K562 (cell line): ENCODE data around the gene ZCCHC8. TPM values are rescaled to one million over a fixed set of nuclear protein-coding genes. Genes with fewer than 3 reads are reported as not detected.
A peak's percentile ranks its signal among the peaks of the same experiment; 100 is the strongest.

Experiments
- ARID4B ChIP-seq: sonication (generic); formaldehyde crosslinking; IDR thresholded peaks from 2 replicates; pipeline ENCODE4 v1.8.0; 2022; ENCODE audit warnings: mild to moderate bottlenecking, missing genetic modification reagents
- CC2D1A ChIP-seq: fragments of 450-650 bp; IDR thresholded peaks from 2 replicates; pipeline ENCODE4 v1.6.1; 2017; ENCODE audit warnings: mild to moderate bottlenecking
- CEBPG ChIP-seq, 3 experiments: fragments of 200-800 bp in 1 of 3; sonication (Bioruptor generic) in 1 of 3; sonication (generic) in 1 of 3; formaldehyde crosslinking in 1 of 3; IDR thresholded peaks in 2 of 3; conservative IDR thresholded peaks in 1 of 3; 2 replicates each; pipeline versions ENCODE4 v1.6.1 to v1.8.0; 2016 to 2022; ENCODE audit warnings: missing compliant biosample characterization in 2 of 3, missing genetic modification characterization in 2 of 3, mild to moderate bottlenecking in 1 of 3, missing genetic modification reagents in 1 of 3
- ELF2 ChIP-seq: fragments of 250-450 bp; sonication (Bioruptor Pico); IDR thresholded peaks from 2 replicates; pipeline ENCODE4 v1.5.0; 2021; ENCODE audit warnings: mild to moderate bottlenecking
- FOXK1 ChIP-seq: sonication (generic); formaldehyde crosslinking; IDR thresholded peaks from 2 replicates; pipeline ENCODE4 v1.8.0; 2022; ENCODE audit warnings: missing genetic modification reagents, mild to moderate bottlenecking, borderline replicate concordance
- KDM1A ChIP-seq, 2 experiments: fragments of 450-650 bp; IDR thresholded peaks; 2 replicates each; pipeline ENCODE4 v1.6.1; 2016; ENCODE audit warnings: mild to moderate bottlenecking in 2 of 2
- MTA3 ChIP-seq: fragments of 450-650 bp; formaldehyde crosslinking; IDR thresholded peaks from 2 replicates; pipeline ENCODE4 v1.6.1; 2017; ENCODE audit warnings: mild to moderate bottlenecking, borderline replicate concordance
- RBM39 ChIP-seq: fragments of 200-400 bp; formaldehyde crosslinking; optimal IDR thresholded peaks from 2 replicates; pipeline ENCODE3; 2018; ENCODE audit warnings: low read depth, low read length
- TAF1 ChIP-seq: IDR thresholded peaks from 2 replicates; pipeline ENCODE4 v1.6.1; 2011; ENCODE audit warnings: mild to moderate bottlenecking, low read length, moderate library complexity; ENCODE audit not compliant: insufficient read depth, control insufficient read depth, severe bottlenecking; ENCODE audit errors: extremely low read depth
- ZC3H8 ChIP-seq: fragments of 450-650 bp; IDR thresholded peaks from 2 replicates; pipeline ENCODE4 v1.6.1; 2017
- polyA plus RNA-seq, 8 experiments: library from polyadenylated mRNA; depleted of rRNA in 4 of 8; stranded (reverse) in 5 of 8; unstranded in 3 of 8; fragments of >200 nt; fragmentation: Nextera tagmentation in 2 of 8; fragmentation: Illumina TruSeq in 1 of 8; extraction: Ambion mirVana in 2 of 8; extraction: Trizol in 1 of 8; gene quantifications; 2 replicates each; pipeline versions ENCODE4 v1.2.1 to v1.2.3, GENCODE V29; 2011 to 2014; ENCODE audit warnings: inconsistent platforms in 1 of 8, missing spikeins in 1 of 8
- total RNA-seq, 7 experiments: library from RNA; depleted of rRNA in 6 of 7; stranded (reverse); fragments of >200 nt in 6 of 7; fragmentation: Illumina TruSeq in 2 of 7; extraction: Trizol in 2 of 7; gene quantifications; 2 replicates each; pipeline versions ENCODE4 v1.2.1 to v1.2.3, GENCODE V29; 2011 to 2021; ENCODE audit warnings: low replicate concordance in 1 of 7
- TF ChIP-seq, protein P1 (sequence below): IDR thresholded peaks from 2 replicates; pipeline ENCODE4 v1.6.1; 2011; ENCODE audit not compliant: insufficient read length; ENCODE audit errors: extremely low read depth
- TF ChIP-seq, protein P2 (sequence below): sonication (generic); formaldehyde crosslinking; IDR thresholded peaks from 2 replicates; pipeline ENCODE4 v1.8.0; 2022; ENCODE audit warnings: missing genetic modification reagents, mild to moderate bottlenecking, borderline replicate concordance
- TF ChIP-seq, protein P3 (sequence below): fragments of 250-450 bp; sonication (Bioruptor Pico); IDR thresholded peaks from 2 replicates; pipeline ENCODE4 v1.4.0; 2020; ENCODE audit warnings: mild to moderate bottlenecking, moderate library complexity, borderline replicate concordance

Gene ZCCHC8
- total and polyA plus RNA-seq, 9 of the 15 experiments (the other 6 are each of a cell fraction or from before 2014, with no cell fraction given): 14.8 to 50.9 (median 34.1) TPM

DNA sequence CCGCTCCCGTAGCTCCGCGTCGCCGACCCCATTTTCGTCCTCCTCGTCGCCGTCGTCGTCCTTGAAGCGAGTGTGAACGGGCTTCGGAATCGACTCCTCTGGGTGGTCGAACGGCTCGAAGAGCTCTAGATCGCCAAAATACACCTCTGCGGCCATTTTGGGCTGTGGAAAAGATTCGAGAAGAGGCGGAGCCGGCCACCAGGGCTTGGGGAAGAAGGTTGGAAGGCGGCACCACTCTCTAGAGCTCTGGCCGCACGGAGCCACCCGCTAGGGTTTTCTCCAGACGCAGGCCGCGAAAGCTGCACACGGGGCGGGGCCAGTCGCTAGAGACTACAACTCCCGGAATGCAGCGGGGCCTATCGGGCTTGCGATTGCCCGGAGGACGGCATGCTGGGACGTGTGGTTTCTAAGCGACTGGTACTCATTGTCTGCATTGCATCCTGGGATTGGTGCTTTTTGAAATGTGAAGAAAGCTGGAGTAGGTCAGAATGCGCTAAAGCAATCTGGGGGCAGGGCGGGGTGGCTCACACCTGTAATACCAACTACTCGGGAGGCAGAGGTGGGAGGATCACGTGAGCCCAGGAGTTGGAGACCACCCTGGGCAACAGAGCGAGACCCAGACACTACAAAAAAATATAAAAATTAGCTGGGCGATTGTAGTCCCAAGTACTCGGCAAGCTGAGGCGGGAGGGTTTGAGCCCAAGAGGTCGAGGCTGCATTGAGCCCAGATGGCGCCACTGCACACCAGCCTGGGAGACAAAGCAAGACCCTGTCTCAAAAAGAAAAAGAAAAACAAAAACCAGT, at the start of gene ZCCHC8 (continued):
- TF ChIP-seq MTA3: peak; percentile 75; the same call in 1 of the 2 replicates
- TF ChIP-seq KDM1A (IDR thresholded peaks at IDR 0.05): no peak
- TF ChIP-seq ELF2: no peak
- peak; percentile 98 for TF ChIP-seq TAF1
- TF ChIP-seq, protein P1, sequence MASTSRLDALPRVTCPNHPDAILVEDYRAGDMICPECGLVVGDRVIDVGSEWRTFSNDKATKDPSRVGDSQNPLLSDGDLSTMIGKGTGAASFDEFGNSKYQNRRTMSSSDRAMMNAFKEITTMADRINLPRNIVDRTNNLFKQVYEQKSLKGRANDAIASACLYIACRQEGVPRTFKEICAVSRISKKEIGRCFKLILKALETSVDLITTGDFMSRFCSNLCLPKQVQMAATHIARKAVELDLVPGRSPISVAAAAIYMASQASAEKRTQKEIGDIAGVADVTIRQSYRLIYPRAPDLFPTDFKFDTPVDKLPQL: peak; percentile 36
- no peak for TF ChIP-seq RBM39
- TF ChIP-seq CEBPG (CRISPR knock-in tag; IDR thresholded peaks at IDR 0.05): no peak
- TF ChIP-seq CEBPG (tag; conservative IDR thresholded peaks at IDR 0.05 in 1 of 2, IDR thresholded peaks at IDR 0.05 in 1 of 2): no peak; a peak in 1 of 4 replicates
- TF ChIP-seq FOXK1 (CRISPR knock-in tag): no peak
- TF ChIP-seq, protein P2, sequence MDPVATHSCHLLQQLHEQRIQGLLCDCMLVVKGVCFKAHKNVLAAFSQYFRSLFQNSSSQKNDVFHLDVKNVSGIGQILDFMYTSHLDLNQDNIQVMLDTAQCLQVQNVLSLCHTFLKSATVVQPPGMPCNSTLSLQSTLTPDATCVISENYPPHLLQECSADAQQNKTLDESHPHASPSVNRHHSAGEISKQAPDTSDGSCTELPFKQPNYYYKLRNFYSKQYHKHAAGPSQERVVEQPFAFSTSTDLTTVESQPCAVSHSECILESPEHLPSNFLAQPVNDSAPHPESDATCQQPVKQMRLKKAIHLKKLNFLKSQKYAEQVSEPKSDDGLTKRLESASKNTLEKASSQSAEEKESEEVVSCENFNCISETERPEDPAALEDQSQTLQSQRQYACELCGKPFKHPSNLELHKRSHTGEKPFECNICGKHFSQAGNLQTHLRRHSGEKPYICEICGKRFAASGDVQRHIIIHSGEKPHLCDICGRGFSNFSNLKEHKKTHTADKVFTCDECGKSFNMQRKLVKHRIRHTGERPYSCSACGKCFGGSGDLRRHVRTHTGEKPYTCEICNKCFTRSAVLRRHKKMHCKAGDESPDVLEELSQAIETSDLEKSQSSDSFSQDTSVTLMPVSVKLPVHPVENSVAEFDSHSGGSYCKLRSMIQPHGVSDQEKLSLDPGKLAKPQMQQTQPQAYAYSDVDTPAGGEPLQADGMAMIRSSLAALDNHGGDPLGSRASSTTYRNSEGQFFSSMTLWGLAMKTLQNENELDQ (CRISPR knock-in tag): no peak
- TF ChIP-seq ARID4B (CRISPR knock-in tag): peak; percentile 6; the same call in 1 of the 2 replicates
- TF ChIP-seq ZC3H8: no peak
- TF ChIP-seq, protein P3, sequence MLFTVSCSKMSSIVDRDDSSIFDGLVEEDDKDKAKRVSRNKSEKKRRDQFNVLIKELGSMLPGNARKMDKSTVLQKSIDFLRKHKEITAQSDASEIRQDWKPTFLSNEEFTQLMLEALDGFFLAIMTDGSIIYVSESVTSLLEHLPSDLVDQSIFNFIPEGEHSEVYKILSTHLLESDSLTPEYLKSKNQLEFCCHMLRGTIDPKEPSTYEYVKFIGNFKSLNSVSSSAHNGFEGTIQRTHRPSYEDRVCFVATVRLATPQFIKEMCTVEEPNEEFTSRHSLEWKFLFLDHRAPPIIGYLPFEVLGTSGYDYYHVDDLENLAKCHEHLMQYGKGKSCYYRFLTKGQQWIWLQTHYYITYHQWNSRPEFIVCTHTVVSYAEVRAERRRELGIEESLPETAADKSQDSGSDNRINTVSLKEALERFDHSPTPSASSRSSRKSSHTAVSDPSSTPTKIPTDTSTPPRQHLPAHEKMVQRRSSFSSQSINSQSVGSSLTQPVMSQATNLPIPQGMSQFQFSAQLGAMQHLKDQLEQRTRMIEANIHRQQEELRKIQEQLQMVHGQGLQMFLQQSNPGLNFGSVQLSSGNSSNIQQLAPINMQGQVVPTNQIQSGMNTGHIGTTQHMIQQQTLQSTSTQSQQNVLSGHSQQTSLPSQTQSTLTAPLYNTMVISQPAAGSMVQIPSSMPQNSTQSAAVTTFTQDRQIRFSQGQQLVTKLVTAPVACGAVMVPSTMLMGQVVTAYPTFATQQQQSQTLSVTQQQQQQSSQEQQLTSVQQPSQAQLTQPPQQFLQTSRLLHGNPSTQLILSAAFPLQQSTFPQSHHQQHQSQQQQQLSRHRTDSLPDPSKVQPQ (CRISPR knock-in tag): no peak
- no peak for TF ChIP-seq CC2D1A
